GM12892 (cell line): ENCODE data around the gene MAN1A1.

Source experiments
- POLR2A ChIP-seq: IDR thresholded peaks from 2 replicates; pipeline ENCODE4 v1.6.1; 2011; ENCODE audit warnings: low read depth, low read length, control low read depth
- POLR2AphosphoS5 ChIP-seq: IDR thresholded peaks from 2 replicates; pipeline ENCODE4 v1.6.1; 2011; ENCODE audit warnings: low read depth, low read length, control low read depth
- TAF1 ChIP-seq: IDR thresholded peaks from 2 replicates; pipeline ENCODE4 v1.6.1; 2011; ENCODE audit warnings: low read depth, mild to moderate bottlenecking, control low read depth, low read length, borderline replicate concordance

GRCh38 chr6:119215885-119216590 lies 133.5 kb downstream of the MAN1A1 start:
- TF ChIP-seq POLR2AphosphoS5 (no peak), POLR2A (no peak), TAF1 (no peak)
